GM12891 (cell line): Measurements from ENCODE around the gene NECTIN4.

Experiments
- DNase-seq: peaks from one replicate; pipeline ENCODE4 v3.0.0; 2011; ENCODE audit warnings: low spot score; ENCODE audit not compliant: insufficient read length
- FAIRE-seq: peaks from 2 replicates; lab custom pipeline; 2011; peaks lifted over from hg19 to GRCh38; lab: Jason Lieb, UNC
- PAX5 ChIP-seq: IDR thresholded peaks from 2 replicates; pipeline ENCODE4 v1.6.1; 2011; ENCODE audit warnings: low read length, moderate library complexity, mild to moderate bottlenecking; ENCODE audit not compliant: insufficient read depth, severe bottlenecking
- POLR2A ChIP-seq: IDR thresholded peaks from 2 replicates; pipeline ENCODE4 v1.6.1; 2011; ENCODE audit warnings: low read depth, low read length, control low read depth
- POLR2AphosphoS5 ChIP-seq: IDR thresholded peaks from 2 replicates; pipeline ENCODE4 v1.6.1; 2011; ENCODE audit warnings: low read depth, low read length, control low read depth
- POU2F2 ChIP-seq: IDR thresholded peaks from 2 replicates; pipeline ENCODE4 v1.6.1; 2011; ENCODE audit warnings: low read depth, mild to moderate bottlenecking, control low read depth, low read length, moderate library complexity
- SPI1 ChIP-seq: IDR thresholded peaks from 2 replicates; pipeline ENCODE4 v1.6.1; 2011; ENCODE audit warnings: low read depth, low read length, control low read depth
- TAF1 ChIP-seq: IDR thresholded peaks from 2 replicates; pipeline ENCODE4 v1.6.1; 2011; ENCODE audit warnings: low read depth, low read length, control low read depth

Gene NECTIN4

GRCh38 chr1:161047436-161048420 lies 41.6 kb downstream of the NECTIN4 start:
- TF ChIP-seq POLR2AphosphoS5 (peak; percentile 41; the same call in 1 of the 2 replicates), POU2F2 (no peak)
- FAIRE-seq (no peak), DNase-seq (no peak)

GRCh38 chr1:161046605-161047228 lies 42.6 kb downstream of the NECTIN4 start:
- DNase-seq (no peak), FAIRE-seq (no peak)

GRCh38 chr1:161045736-161046604 lies 43.4 kb downstream of the NECTIN4 start, which contains the start of gene USF1:
Gene USF1, minus strand, starts transcription at chr1:161045977. Its CDS starts 2,702 bp downstream, at chr1:161043275.
- peak; percentile 98 for FAIRE-seq
- peak; percentile 75 for DNase-seq
- peak; percentile 76 for TF ChIP-seq SPI1
- peak; percentile 88 for TF ChIP-seq TAF1
- peak; percentile 80 for TF ChIP-seq POU2F2
- no peak for TF ChIP-seq PAX5
- peak; percentile 90 for TF ChIP-seq POLR2A
- peak; percentile 69 for TF ChIP-seq POLR2AphosphoS5

More at GRCh38 chr1:161046605-161047228, 42.6 kb downstream of the NECTIN4 start:
- no peak; the same call in 1 of the 2 replicates for TF ChIP-seq TAF1
- TF ChIP-seq PAX5, result no peak
- 0 out of 2 replicates have a peak, but pooled peaks have one; percentile 44 for TF ChIP-seq POU2F2
- TF ChIP-seq SPI1, result peak; percentile 97

GRCh38 chr1:161044908-161045735 lies 44.2 kb downstream of the NECTIN4 start:
- TF ChIP-seq POLR2A (peak; percentile 49; the same call in 1 of the 2 replicates), SPI1 (peak; percentile 98), POLR2AphosphoS5 (no peak)
- FAIRE-seq (peak; percentile 90), DNase-seq (no peak)

GRCh38 chr1:161044535-161044907 lies 44.8 kb downstream of the NECTIN4 start:
- FAIRE-seq (no peak), DNase-seq (no peak)
- TF ChIP-seq SPI1 (no peak), TAF1 (no peak), POLR2A (no peak), POU2F2 (no peak), PAX5 (no peak), POLR2AphosphoS5 (no peak)

GRCh38 chr1:161039546-161039945 lies 49.8 kb downstream of the NECTIN4 start:
- TF ChIP-seq POLR2AphosphoS5 (no peak), TAF1 (no peak), POLR2A (no peak), SPI1 (no peak), PAX5 (no peak), POU2F2 (no peak)
- no peak for DNase-seq
- no peak for FAIRE-seq

GRCh38 chr1:161039154-161039545 lies 50.2 kb downstream of the NECTIN4 start:
- TF ChIP-seq POU2F2 (no peak), PAX5 (no peak), TAF1 (no peak), POLR2A (no peak), POLR2AphosphoS5 (no peak), SPI1 (no peak)
- no peak for FAIRE-seq
- no peak for DNase-seq

GRCh38 chr1:161038523-161039153 lies 50.7 kb downstream of the NECTIN4 start, which contains the start of gene TSTD1:
Gene TSTD1, minus strand, starts transcription at chr1:161038964. Its CDS starts 75 bp downstream, at chr1:161038889.
- TF ChIP-seq POLR2A (peak; percentile 88; the same call in 1 of the 2 replicates), POU2F2 (peak; percentile 17; the same call in 1 of the 2 replicates), SPI1 (no peak), POLR2AphosphoS5 (peak; percentile 90), TAF1 (peak; percentile 58; the same call in 1 of the 2 replicates), PAX5 (no peak)
- FAIRE-seq (peak; percentile 94), DNase-seq (peak; percentile 89)
